Kidney (tissue), 14 donors: ENCODE measurements around the gene ARHGAP26. TPM values are rescaled to one million over a fixed set of nuclear protein-coding genes. Genes with fewer than 3 reads are reported as not detected.

Experiments used
- DNase-seq, 5 donors: peaks; one replicate each; pipeline ENCODE4 v3.0.0-alpha.2; 2013 to 2020
- FAIRE-seq: peaks from 2 replicates; lab custom pipeline; 2012; peaks lifted over from hg19 to GRCh38; lab: Jason Lieb, UNC
- H3K27ac ChIP-seq, 2 donors: one replicate each; pipeline ENCODE4 v1.7.0; 2013; ENCODE audit warnings: low read depth in 2 of 2, low read length in 2 of 2, inconsistent platforms in 1 of 2
- H3K27me3 ChIP-seq: one replicate; pipeline ENCODE4 v1.7.1; 2013; ENCODE audit warnings: low read length, inconsistent platforms; ENCODE audit not compliant: control insufficient read depth, insufficient read depth
- H3K36me3 ChIP-seq, 3 donors: one replicate each; pipeline versions ENCODE4 v1.7.0 to v1.7.1; 2013; ENCODE audit warnings: low read length in 3 of 3, control low read depth in 1 of 3, inconsistent platforms in 1 of 3; ENCODE audit not compliant: insufficient read depth in 3 of 3, control insufficient read depth in 2 of 3
- H3K4me1 ChIP-seq, 3 donors: one replicate each; pipeline versions ENCODE4 v1.7.0 to v1.7.1; 2013; ENCODE audit warnings: low read length in 3 of 3, inconsistent platforms in 1 of 3, low read depth in 1 of 3; ENCODE audit not compliant: control insufficient read depth in 2 of 3, insufficient read depth in 2 of 3
- H3K4me3 ChIP-seq, 3 donors: one replicate each; pipeline versions ENCODE4 v1.7.0 to v1.8.1; 2013; ENCODE audit warnings: low read length in 3 of 3, control low read depth in 1 of 3, inconsistent platforms in 1 of 3
- H3K9ac ChIP-seq, 3 donors: one replicate each; pipeline versions ENCODE4 v1.7.0 to v1.7.1; 2013; ENCODE audit warnings: low read length in 3 of 3, control low read depth in 1 of 3, inconsistent platforms in 1 of 3
- H3K9me3 ChIP-seq, 3 donors: one replicate each; pipeline versions ENCODE4 v1.7.0 to v1.7.1; 2013; ENCODE audit warnings: low read length in 3 of 3, control low read depth in 1 of 3, inconsistent platforms in 1 of 3; ENCODE audit not compliant: control insufficient read depth in 2 of 3, insufficient read depth in 1 of 3
- intact Hi-C: fragments of 100-400 bp; cut with DNase I; formaldehyde crosslinking; loops from one replicate; pipeline ENCODE4 v1.11.1; 2022
- polyA plus RNA-seq: library from polyadenylated mRNA; stranded (reverse); fragments of 350-450 nt; fragmentation: Illumina TruSeq; extraction: RNeasy Lipid Tissue Mini Kit (QIAGEN cat#74804); gene quantifications from one replicate; pipeline ENCODE4 v1.2.3, GENCODE V29; 2014; ENCODE audit warnings: low read depth, low replicate concordance; ENCODE audit not compliant: insufficient read depth
- total RNA-seq: library from RNA; stranded (reverse); fragmentation: NEBNext Ultra II Directional; extraction: Animal tissue kit (Norgen Biotek cat#: 25700); gene quantifications from one replicate; pipeline ENCODE4 v1.2.1, GENCODE V29; 2021
- TF ChIP-seq, protein P1 (sequence below): IDR thresholded peaks from 3 replicates; pipeline ENCODE4 v1.5.1; 2012; ENCODE audit warnings: mild to moderate bottlenecking, moderate library complexity, borderline replicate concordance; ENCODE audit not compliant: insufficient read depth; ENCODE audit errors: extremely low read depth
- donor health status: control.
- donor health status: control.
- donor health status: control.
- donor health status: control.
- donor health status: control.
- donor health status: DM: yes; HTN: yes; CAD: no.
- donor health status: Normal renal cell carcinoma (clear cell type).

Gene ARHGAP26
- total and polyA plus RNA-seq, 2 donors from 2014 or later: 2.5 to 85.7 TPM

DNA sequence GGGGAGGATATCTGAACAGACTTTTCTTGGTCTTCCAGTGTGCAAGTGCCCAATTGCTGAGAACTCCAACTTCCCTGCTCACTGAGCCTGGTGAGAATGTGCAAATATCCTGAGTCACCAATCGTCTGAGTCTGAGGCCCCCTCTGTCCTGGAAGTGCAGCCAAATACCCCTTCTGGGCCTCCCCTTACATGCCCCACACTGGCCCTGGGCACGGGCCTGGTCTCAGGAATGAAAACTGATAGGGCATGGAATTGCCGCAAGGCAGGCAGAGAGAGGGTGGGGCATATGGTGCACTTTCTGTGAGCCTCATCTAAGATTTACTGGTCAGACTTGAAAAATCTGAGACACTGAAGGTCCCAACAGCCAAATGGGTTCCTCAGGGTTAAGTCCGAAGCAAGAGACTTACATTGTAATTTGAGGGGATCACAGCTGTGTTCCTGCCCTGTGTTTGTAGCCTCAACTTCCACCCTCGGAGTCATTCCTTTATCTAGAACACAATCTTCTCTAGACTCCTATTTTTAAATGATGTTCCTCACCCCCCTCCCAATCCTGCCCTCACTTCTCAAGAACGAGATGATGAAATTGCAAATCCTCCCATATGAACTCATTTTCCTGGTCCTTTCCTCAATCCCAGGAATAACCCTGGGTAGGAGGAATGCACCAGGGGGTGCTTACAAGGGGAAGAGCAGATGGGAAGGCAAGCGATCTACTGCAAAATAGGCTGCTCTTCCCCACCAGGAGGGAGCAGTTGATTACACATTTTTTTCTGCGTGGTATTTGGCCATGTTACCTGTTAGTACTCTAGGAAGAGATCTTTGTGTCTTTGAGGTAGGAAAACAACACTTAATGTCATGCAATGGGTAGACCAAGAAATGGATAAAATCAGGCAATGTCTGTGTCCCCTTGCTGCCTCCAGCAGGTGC lies 34.6 kb upstream of the ARHGAP26 start:
- Histone ChIP-seq H3K9me3 (no peaks in the 10 kb centered on the region), H3K27ac (no peak overlapping the region), H3K4me1 (no peaks in the 10 kb centered on the region), H3K36me3 (no peaks in the 10 kb centered on the region), H3K4me3 (no peak overlapping the region), H3K9ac (no peak overlapping the region), H3K27me3 (no peaks in the 10 kb centered on the region)
- intact Hi-C loops: no loop called here
- no peak for DNase-seq
- TF ChIP-seq, protein P1, sequence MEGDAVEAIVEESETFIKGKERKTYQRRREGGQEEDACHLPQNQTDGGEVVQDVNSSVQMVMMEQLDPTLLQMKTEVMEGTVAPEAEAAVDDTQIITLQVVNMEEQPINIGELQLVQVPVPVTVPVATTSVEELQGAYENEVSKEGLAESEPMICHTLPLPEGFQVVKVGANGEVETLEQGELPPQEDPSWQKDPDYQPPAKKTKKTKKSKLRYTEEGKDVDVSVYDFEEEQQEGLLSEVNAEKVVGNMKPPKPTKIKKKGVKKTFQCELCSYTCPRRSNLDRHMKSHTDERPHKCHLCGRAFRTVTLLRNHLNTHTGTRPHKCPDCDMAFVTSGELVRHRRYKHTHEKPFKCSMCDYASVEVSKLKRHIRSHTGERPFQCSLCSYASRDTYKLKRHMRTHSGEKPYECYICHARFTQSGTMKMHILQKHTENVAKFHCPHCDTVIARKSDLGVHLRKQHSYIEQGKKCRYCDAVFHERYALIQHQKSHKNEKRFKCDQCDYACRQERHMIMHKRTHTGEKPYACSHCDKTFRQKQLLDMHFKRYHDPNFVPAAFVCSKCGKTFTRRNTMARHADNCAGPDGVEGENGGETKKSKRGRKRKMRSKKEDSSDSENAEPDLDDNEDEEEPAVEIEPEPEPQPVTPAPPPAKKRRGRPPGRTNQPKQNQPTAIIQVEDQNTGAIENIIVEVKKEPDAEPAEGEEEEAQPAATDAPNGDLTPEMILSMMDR: no peak
- no peak for FAIRE-seq

DNA sequence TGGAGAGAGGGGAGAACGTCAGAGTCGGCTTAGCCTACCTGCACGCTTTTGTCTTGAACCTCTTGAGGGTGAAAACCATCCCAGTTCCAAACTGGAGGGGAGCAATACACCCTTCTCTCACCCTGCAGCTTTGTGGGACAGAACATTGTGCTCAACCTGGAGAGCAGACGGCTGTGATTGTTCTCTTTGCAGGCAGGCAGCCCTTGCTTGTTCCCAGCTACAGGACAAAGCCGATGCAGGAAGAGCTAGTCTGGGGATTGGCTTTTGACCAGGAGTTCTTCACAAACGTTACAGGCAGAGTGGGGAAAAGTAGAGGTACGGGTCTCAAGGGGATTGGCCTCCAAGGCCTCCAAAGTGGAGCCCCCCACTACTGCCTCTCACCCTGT lies 33.9 kb upstream of the ARHGAP26 start:
- H3K4me1 ChIP-seq: no peaks in the 10 kb centered on the region
- no peaks in the 10 kb centered on the region for H3K36me3 ChIP-seq
- no peaks in the 10 kb centered on the region for H3K27me3 ChIP-seq
- DNase-seq: no peak
- no peak overlapping the region for H3K27ac ChIP-seq
- intact Hi-C loops: no loop called here
- H3K9ac ChIP-seq: no peak overlapping the region
- no peak overlapping the region for H3K4me3 ChIP-seq
- no peak for FAIRE-seq
- TF ChIP-seq, protein P1: no peak
- no peaks in the 10 kb centered on the region for H3K9me3 ChIP-seq

DNA sequence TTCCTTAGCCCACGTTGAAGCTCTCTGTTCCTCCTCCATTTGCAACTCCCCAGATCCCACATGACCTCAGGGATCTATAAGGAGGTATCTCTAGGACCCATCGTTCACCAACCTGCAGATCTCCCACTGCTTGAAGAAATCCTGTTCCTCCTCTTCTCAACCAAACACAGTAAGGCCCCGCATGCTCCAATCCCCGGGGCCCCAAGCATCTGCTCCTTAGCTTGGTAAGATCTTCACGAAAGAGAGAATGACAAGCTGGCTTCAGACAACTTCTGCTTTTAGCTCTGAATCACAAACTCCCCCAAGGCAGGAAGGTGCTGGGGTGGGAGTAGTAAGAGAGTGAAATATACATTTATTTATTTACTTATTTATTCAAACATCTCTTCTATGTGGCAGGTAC lies 33.0 kb upstream of the ARHGAP26 start:
- Histone ChIP-seq H3K4me1 (no peaks in the 10 kb centered on the region), H3K36me3 (no peaks in the 10 kb centered on the region), H3K9ac (no peak overlapping the region), H3K27me3 (no peaks in the 10 kb centered on the region), H3K4me3 (no peak overlapping the region), H3K9me3 (no peaks in the 10 kb centered on the region), H3K27ac (no peak overlapping the region)
- DNase-seq: no peak
- no peak for FAIRE-seq
- TF ChIP-seq, protein P1: no peak
- intact Hi-C loops: no loop called here
